PFSK-1 (cell line): ENCODE results near the gene SURF1.

ENCODE experiments used
- FOXP2 ChIP-seq: optimal IDR thresholded peaks from 2 replicates; pipeline ENCODE3; 2011; ENCODE audit warnings: borderline replicate concordance, control low read depth, inconsistent platforms; ENCODE audit not compliant: insufficient read depth; ENCODE audit errors: extremely low read length, extremely low read depth
- POLR2AphosphoS5 ChIP-seq: IDR thresholded peaks from 2 replicates; pipeline ENCODE4 v1.6.1; 2012; ENCODE audit warnings: low read depth, mild to moderate bottlenecking, control low read depth, low read length, moderate library complexity
- REST ChIP-seq, 2 experiments: IDR thresholded peaks; 2 replicates each; pipeline versions ENCODE4 v1.6.1 to v1.8.0; 2011 to 2012; ENCODE audit warnings: low read depth in 2 of 2, low read length in 2 of 2, control low read depth in 1 of 2, inconsistent platforms in 1 of 2, mild to moderate bottlenecking in 1 of 2, moderate library complexity in 1 of 2; ENCODE audit not compliant: insufficient read depth in 1 of 2
- SIN3A ChIP-seq: IDR thresholded peaks from 2 replicates; pipeline ENCODE4 v1.6.1; 2012; ENCODE audit warnings: mild to moderate bottlenecking, low read length, moderate library complexity, borderline replicate concordance; ENCODE audit not compliant: insufficient read depth
- TAF1 ChIP-seq: IDR thresholded peaks from 2 replicates; pipeline ENCODE4 v1.6.1; 2012; ENCODE audit warnings: low read length, control low read depth, borderline replicate concordance; ENCODE audit not compliant: insufficient read depth

Gene SURF1

GRCh38 chr9:133349965-133350616 lies 6.2 kb downstream of the SURF1 start:
- TF ChIP-seq SIN3A (no peak), FOXP2 (no peak), REST (IDR thresholded peaks at IDR 0.05; ENCODE audit: insufficient read depth in 1 of 2, low read depth in 2 of 2, low read length in 2 of 2) (no peak), TAF1 (no peak), POLR2AphosphoS5 (no peak; the same call in 1 of the 2 replicates)

GRCh38 chr9:133348718-133349573 lies 7.3 kb downstream of the SURF1 start:
- TF ChIP-seq SIN3A: no peak
- no peak for TF ChIP-seq TAF1
- no peak; the same call in 1 of the 2 replicates for TF ChIP-seq POLR2AphosphoS5
- no peak for TF ChIP-seq FOXP2
- no peak for TF ChIP-seq REST (IDR thresholded peaks at IDR 0.05; ENCODE audit: insufficient read depth in 1 of 2, low read depth in 2 of 2, low read length in 2 of 2)

GRCh38 chr9:133347985-133348717 lies 8.1 kb downstream of the SURF1 start, which contains the start of the genes MED22 and RPL7A:
MED22 (minus strand) TSS chr9:133348131; CDS start chr9:133346662, 1,469 bp downstream.
RPL7A (plus strand) TSS chr9:133348218; CDS start chr9:133348244, 26 bp downstream.
- TF ChIP-seq POLR2AphosphoS5: peak; percentile 97
- no peak for TF ChIP-seq SIN3A
- TF ChIP-seq TAF1: peak; percentile 99
- TF ChIP-seq REST (IDR thresholded peaks at IDR 0.05; ENCODE audit: insufficient read depth in 1 of 2, low read depth in 2 of 2, low read length in 2 of 2): peak in 1 of 2 experiments; percentile 72; a peak in 2 of 4 replicates

- no peak for TF ChIP-seq SIN3A
Observed at GRCh38 chr9:133347515-133347984, 8.7 kb downstream of the SURF1 start.

- no peak for TF ChIP-seq POLR2AphosphoS5
- TF ChIP-seq FOXP2: no peak
Observed at GRCh38 chr9:133346021-133346785, 10.1 kb downstream of the SURF1 start.
